ENCODE data around the gene ELMO1.

DNA sequence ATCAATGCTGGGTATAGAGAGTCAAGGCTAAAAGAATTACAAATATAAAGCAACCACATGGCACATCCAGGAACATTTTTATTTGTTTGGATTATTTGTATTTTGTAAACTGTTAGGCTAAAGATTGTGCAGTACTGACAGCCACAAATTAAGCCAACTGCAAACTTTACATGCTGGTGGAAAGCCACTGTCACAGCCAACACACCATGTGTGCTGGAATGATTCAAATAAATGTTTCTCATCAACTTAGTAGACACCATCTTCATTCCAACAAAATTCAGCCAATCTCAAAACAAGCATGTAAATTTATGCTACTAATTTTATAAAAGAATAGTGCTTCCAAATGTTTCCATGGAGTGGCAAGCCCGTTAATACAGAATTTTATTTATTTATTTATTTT lies 211.8 kb downstream of the ELMO1 start:
- no peak for TF ChIP-seq YY1 (IDR thresholded peaks at IDR 0.05; ENCODE audit: low read depth, low read length)
- TF ChIP-seq ZNF217 (IDR thresholded peaks at IDR 0.05): no peak
- TF ChIP-seq, protein P1, sequence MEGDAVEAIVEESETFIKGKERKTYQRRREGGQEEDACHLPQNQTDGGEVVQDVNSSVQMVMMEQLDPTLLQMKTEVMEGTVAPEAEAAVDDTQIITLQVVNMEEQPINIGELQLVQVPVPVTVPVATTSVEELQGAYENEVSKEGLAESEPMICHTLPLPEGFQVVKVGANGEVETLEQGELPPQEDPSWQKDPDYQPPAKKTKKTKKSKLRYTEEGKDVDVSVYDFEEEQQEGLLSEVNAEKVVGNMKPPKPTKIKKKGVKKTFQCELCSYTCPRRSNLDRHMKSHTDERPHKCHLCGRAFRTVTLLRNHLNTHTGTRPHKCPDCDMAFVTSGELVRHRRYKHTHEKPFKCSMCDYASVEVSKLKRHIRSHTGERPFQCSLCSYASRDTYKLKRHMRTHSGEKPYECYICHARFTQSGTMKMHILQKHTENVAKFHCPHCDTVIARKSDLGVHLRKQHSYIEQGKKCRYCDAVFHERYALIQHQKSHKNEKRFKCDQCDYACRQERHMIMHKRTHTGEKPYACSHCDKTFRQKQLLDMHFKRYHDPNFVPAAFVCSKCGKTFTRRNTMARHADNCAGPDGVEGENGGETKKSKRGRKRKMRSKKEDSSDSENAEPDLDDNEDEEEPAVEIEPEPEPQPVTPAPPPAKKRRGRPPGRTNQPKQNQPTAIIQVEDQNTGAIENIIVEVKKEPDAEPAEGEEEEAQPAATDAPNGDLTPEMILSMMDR (IDR thresholded peaks at IDR 0.05 in 2 of 3, conservative IDR thresholded peaks at IDR 0.05 in 1 of 3; ENCODE audit: control insufficient read depth in 2 of 3, extremely low read depth in 1 of 3, insufficient read depth in 1 of 3, low read depth in 3 of 3, low read length in 3 of 3): no peak
- TF ChIP-seq, protein P2, sequence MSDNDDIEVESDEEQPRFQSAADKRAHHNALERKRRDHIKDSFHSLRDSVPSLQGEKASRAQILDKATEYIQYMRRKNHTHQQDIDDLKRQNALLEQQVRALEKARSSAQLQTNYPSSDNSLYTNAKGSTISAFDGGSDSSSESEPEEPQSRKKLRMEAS (IDR thresholded peaks at IDR 0.05; ENCODE audit: low read depth, low read length): no peak
- TF ChIP-seq CEBPB (IDR thresholded peaks at IDR 0.05; ENCODE audit: borderline replicate concordance in 1 of 2, low read depth in 2 of 2, low read length in 2 of 2): no peak

All from GM12878 (cell line).